ENCODE results near the gene OS9.

The OS9 gene

GRCh38 chr12:57672801-57673200 lies 21.1 kb upstream of the OS9 start:
- TF ChIP-seq CTCF (IDR thresholded peaks at IDR 0.05): no peak

DNA sequence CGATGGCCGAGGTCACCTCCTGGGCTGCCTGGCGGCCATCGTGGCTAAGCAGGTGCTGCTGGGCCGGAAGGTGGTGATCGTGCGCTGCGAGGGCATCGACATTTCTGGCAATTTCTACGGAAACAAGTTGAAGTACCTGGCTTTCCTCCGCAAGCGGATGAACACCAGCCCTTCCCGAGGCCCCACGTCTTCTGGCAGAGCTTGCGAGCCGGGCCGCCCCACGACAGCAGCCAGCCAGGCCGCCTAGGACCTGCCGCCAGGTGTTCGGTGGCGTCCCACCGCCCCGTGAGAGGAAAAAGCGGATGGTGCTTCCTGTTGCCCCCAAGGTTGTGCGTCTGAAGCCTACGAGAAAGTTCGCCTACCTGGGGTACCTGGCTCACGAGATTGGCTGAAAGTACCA lies 19.2 kb upstream of the OS9 start:
- no peak for TF ChIP-seq CTCF (IDR thresholded peaks at IDR 0.05)

DNA sequence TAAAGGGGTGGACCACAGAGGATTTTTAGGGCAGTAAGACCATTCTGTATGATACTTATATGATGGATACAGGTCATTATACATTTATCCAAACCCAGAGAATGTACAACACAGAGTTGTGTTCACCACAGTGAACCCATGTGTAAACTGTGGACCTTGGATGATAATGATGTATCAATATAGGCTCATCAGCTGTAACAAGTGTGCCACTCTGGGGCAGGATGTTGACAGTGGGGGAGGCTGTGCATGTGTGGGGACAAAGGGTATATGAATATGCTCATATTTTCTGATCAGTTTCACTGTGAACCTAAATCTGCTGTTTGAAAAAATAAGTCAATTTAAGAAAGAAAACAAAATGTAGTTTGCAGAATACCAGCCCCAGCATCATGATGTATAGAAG lies 14.2 kb upstream of the OS9 start:
- no peak for TF ChIP-seq CTCF (IDR thresholded peaks at IDR 0.05)

DNA sequence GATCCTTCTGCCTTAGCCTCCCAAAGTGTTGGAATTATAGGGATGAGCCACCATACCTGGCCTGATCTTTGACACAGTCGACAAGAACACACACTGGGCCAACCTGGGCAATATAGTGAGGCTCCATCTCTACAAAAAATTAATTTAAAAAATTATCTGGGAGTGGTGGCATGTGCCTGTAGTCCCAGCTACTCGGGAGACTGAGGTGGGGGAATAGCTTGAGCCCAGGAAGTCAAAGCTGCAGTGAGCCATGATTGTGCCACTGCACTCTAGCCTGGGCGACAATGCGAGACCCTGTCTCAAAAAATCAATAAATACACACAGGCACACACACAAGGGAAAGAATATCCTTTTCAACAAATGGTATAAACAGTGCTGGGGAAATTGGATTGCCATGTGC lies 6.1 kb upstream of the OS9 start:
- no peak for TF ChIP-seq CTCF (IDR thresholded peaks at IDR 0.05)

GRCh38 chr12:57688931-57689330 lies 5.0 kb upstream of the OS9 start:
- no peak for TF ChIP-seq CTCF (IDR thresholded peaks at IDR 0.05)

DNA sequence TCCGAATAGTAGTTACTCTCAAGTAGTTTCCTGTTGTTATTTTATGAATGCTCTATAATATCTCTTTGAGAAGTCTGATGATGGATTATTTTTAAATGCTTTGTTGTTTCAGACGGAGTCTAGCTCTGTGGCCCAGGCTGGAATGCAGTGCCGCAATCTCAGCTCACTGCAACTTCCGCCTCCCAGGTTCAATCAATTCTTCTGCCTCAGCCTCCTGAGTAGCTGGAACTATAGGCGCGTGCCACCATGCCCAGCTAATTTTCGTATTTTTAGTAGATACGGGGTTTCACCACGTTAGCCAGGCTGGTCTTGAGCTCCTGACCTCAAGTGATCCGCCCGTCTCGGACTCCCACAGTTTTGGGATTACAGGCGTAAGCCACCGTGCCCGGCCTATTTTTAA lies 1.4 kb upstream of the OS9 start:
- no peak for TF ChIP-seq CTCF (IDR thresholded peaks at IDR 0.05)

DNA sequence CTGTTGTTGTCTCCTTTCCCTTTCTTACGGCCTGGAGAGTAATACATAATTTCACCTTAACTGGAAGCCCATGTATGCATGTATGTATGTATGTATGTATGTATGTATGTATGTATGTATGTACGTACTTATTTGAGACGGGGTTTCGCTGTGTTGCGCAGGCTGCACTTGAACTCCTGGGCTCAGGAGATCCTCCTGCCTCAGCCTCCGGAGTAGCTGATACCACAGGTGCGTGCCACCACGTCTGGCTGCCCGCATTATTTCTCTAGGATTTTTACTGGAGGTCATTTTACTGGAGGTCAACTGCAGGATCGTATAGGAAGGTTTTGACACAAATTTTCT lies 644 bp upstream of the OS9 start:
- no peak for TF ChIP-seq CTCF (IDR thresholded peaks at IDR 0.05)

DNA sequence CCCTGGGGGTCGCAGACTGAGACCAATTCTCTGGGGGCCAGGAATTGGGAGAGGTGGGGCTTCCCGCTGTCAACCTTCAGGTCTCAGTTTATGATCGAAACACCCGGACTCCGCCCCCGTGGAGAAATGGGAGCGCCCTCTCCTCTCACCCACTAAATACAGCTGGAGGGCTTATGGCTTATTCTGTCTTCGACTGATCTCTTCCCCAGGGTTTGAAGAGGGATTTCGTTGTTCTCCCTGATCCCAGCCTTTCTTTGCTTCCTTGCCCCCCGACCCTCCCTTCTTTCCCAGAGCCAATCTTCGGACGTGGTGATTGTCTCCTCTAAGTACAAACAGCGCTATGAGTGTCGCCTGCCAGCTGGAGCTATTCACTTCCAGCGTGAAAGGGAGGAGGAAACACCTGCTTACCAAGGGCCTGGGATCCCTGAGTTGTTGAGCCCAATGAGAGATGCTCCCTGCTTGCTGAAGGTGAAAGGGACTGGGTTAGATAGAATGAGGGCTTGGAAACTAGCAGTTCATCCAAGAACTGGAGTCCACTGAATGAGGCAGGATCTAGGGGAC lies 607 bp downstream of the OS9 start:
- TF ChIP-seq CTCF (IDR thresholded peaks at IDR 0.05): no peak
